ENCODE results near the gene AFMID.
"Not testable (repeated sequence)": the region's sequence is repeated elsewhere in the genome, so short reads cannot be mapped to it uniquely, and the experiment has no call there.

The AFMID gene

GRCh38 chr17:78224231-78225087 is 37.3 kb downstream of the AFMID start:
- DNase-seq, result no peak

- DNase-seq, result no peak
These were observed 38.1 kb downstream of the AFMID start for GRCh38 chr17:78225088-78225865.

- no peak for DNase-seq
These were observed 39.0 kb downstream of the AFMID start for GRCh38 chr17:78226055-78226758.

- no peak for DNase-seq
These were observed 39.7 kb downstream of the AFMID start for GRCh38 chr17:78226759-78227454.

- DNase-seq, result no peak
These were observed 40.3 kb downstream of the AFMID start for GRCh38 chr17:78227455-78227916.

- DNase-seq, result no peak
These were observed 41.0 kb downstream of the AFMID start for GRCh38 chr17:78228176-78228575.

GRCh38 chr17:78230252-78230962 is 43.2 kb downstream of the AFMID start:
- DNase-seq, result no peak

- no peak for DNase-seq
These were observed 44.1 kb downstream of the AFMID start, which contains the start of gene TMEM235 for GRCh38 chr17:78230996-78231935. TMEM235 (plus strand) TSS chr17:78231631; CDS start chr17:78232024, 393 bp downstream.

- no peak for DNase-seq
These were observed 45.1 kb downstream of the AFMID start for GRCh38 chr17:78231991-78232858.

GRCh38 chr17:78232859-78233173 is 45.7 kb downstream of the AFMID start:
- no peak for DNase-seq

GRCh38 chr17:78233678-78234077 is 46.5 kb downstream of the AFMID start:
- no peak for DNase-seq

- DNase-seq, result no peak
These were observed 47.2 kb downstream of the AFMID start for GRCh38 chr17:78234261-78234865.

- DNase-seq, result not testable (repeated sequence)
These were observed 47.9 kb downstream of the AFMID start for GRCh38 chr17:78235022-78235421.

- DNase-seq, result no peak
These were observed 48.7 kb downstream of the AFMID start for GRCh38 chr17:78235885-78236284.

- no peak for DNase-seq
These were observed 49.4 kb downstream of the AFMID start for GRCh38 chr17:78236362-78237127.

GRCh38 chr17:78237401-78238012 is 50.3 kb downstream of the AFMID start:
- DNase-seq, result no peak

- no peak for DNase-seq
These were observed 51.8 kb downstream of the AFMID start for GRCh38 chr17:78238823-78239488.

Data from GF-D8 (cell line).